RWPE2 (cell line): Measurements from ENCODE around the gene TAS2R1.

Source experiments
- ATAC-seq: fragments of 200-7000 bp; cut with Tn5 transposase; 3 replicates; pipeline ENCODE4 v1.9.1; 2021; ENCODE audit warnings: low read depth
- DNase-seq: peaks from one replicate; pipeline ENCODE4 v3.0.0-alpha.2; 2020; ENCODE audit warnings: low spot score
- H3K27ac ChIP-seq: fragments of 450-650 bp; 2 replicates; pipeline ENCODE4 v1.5.1; 2017; ENCODE audit warnings: mild to moderate bottlenecking; ENCODE audit not compliant: poor library complexity, severe bottlenecking
- H3K27me3 ChIP-seq: fragments of 250-450 bp; sonication (Bioruptor Pico); 2 replicates; pipeline ENCODE4 v1.5.1; 2021; ENCODE audit warnings: mild to moderate bottlenecking, moderate library complexity; ENCODE audit not compliant: insufficient read depth, poor library complexity, severe bottlenecking
- H3K36me3 ChIP-seq: fragments of 250-450 bp; sonication (Bioruptor Pico); 2 replicates; pipeline ENCODE4 v1.5.1; 2020; ENCODE audit warnings: low read depth, mild to moderate bottlenecking, moderate library complexity
- H3K4me1 ChIP-seq: fragments of 250-450 bp; sonication (Bioruptor Pico); 2 replicates; pipeline ENCODE4 v1.5.1; 2021; ENCODE audit warnings: mild to moderate bottlenecking, moderate library complexity; ENCODE audit not compliant: insufficient read depth, poor library complexity, severe bottlenecking
- H3K4me3 ChIP-seq: fragments of 250-450 bp; sonication (Bioruptor Pico); 2 replicates; pipeline ENCODE4 v1.5.1; 2021; ENCODE audit warnings: mild to moderate bottlenecking, moderate library complexity; ENCODE audit not compliant: severe bottlenecking
- H3K9me3 ChIP-seq: fragments of 250-450 bp; sonication (Bioruptor Pico); 2 replicates; pipeline ENCODE4 v1.5.1; 2021; ENCODE audit warnings: mild to moderate bottlenecking, moderate library complexity; ENCODE audit not compliant: severe bottlenecking
- CTCF ChIP-seq: fragments of 450-650 bp; IDR thresholded peaks from one replicate; pipeline ENCODE4 v1.5.1; 2017; ENCODE audit warnings: mild to moderate bottlenecking, moderate library complexity; ENCODE audit not compliant: poor library complexity, severe bottlenecking

The TAS2R1 gene

DNA sequence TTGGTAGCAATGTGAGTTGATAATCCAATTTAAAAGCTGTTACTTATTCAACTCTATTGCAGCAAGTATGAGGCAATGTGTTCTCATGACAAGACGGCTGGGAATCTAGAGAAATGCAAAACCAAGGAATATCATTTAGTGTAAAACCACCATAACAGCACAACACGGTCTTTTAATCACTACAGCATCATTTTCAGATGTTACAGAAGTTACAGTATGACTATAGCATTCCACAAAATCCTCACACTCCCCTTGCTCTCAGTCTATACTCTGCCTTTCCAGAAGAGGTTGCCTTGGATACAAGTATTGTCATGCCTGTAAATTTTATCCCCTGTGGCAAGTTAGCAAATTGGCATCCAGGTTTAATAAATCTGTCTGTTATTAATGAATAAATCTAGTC is 28.6 kb upstream of the TAS2R1 start:
- no peak for TF ChIP-seq CTCF
- no peak overlapping the region for H3K27ac ChIP-seq
- ATAC-seq: no peak
- no peak for DNase-seq
- peaks cover 11% of the 10 kb centered on the region for H3K27me3 ChIP-seq
- no peaks in the 10 kb centered on the region for H3K36me3 ChIP-seq
- H3K4me1 ChIP-seq: no peaks in the 10 kb centered on the region
- H3K4me3 ChIP-seq: no peak overlapping the region
- H3K9me3 ChIP-seq: no peaks in the 10 kb centered on the region

GRCh38 chr5:9657819-9658218 is 27.7 kb upstream of the TAS2R1 start:
- Histone ChIP-seq H3K27ac (no peak overlapping the region), H3K9me3 (no peaks in the 10 kb centered on the region), H3K4me3 (no peak overlapping the region), H3K4me1 (no peaks in the 10 kb centered on the region), H3K27me3 (peaks cover 7% of the 10 kb centered on the region), H3K36me3 (no peaks in the 10 kb centered on the region)
- no peak for DNase-seq
- TF ChIP-seq CTCF: no peak
- no peak for ATAC-seq

DNA sequence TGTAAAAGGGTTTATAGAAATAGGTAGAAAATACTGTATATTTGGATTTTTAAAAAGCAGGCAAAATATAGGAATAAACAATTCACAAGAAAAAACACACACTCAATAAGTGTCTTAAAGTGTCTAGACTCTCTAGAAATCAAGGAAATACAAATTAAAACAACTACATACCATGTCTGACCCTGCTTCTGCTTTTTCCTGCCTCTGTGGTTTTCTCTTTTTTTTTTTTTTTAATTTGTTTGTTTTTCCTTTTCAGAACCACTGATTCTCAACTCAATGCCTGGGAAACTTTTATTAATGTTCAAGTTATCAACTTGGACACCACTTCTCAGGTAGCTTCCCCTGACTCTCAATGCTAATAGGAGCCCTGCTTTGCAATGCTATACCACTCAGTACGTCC is 25.5 kb upstream of the TAS2R1 start:
- DNase-seq (no peak), ATAC-seq (no peak)
- no peaks in the 10 kb centered on the region for H3K4me1 ChIP-seq
- H3K36me3 ChIP-seq: no peaks in the 10 kb centered on the region
- H3K4me3 ChIP-seq: no peak overlapping the region
- no peak for TF ChIP-seq CTCF
- H3K27ac ChIP-seq: no peak overlapping the region
- H3K9me3 ChIP-seq: no peaks in the 10 kb centered on the region
- H3K27me3 ChIP-seq: no peaks in the 10 kb centered on the region

- H3K27ac ChIP-seq: no peak overlapping the region
- no peaks in the 10 kb centered on the region for H3K27me3 ChIP-seq
- ATAC-seq (no peak), DNase-seq (no peak)
- H3K4me1 ChIP-seq: no peaks in the 10 kb centered on the region
- H3K36me3 ChIP-seq: no peaks in the 10 kb centered on the region
- no peak for TF ChIP-seq CTCF
- H3K9me3 ChIP-seq: no peaks in the 10 kb centered on the region
- no peak overlapping the region for H3K4me3 ChIP-seq
Observed at GRCh38 chr5:9654886-9655285, 24.7 kb upstream of the TAS2R1 start.

GRCh38 chr5:9653811-9654210 is 23.7 kb upstream of the TAS2R1 start:
- DNase-seq: no peak
- no peaks in the 10 kb centered on the region for H3K9me3 ChIP-seq
- H3K36me3 ChIP-seq: no peaks in the 10 kb centered on the region
- TF ChIP-seq CTCF: no peak
- H3K27ac ChIP-seq: no peak overlapping the region
- peak; percentile 87 for ATAC-seq
- no peaks in the 10 kb centered on the region for H3K4me1 ChIP-seq
- H3K4me3 ChIP-seq: no peak overlapping the region
- no peaks in the 10 kb centered on the region for H3K27me3 ChIP-seq
